HG03103 (cell line): ENCODE measurements around the gene KRTAP12-3.
"Not testable (repeated sequence)": the region's sequence is repeated elsewhere in the genome, so short reads cannot be mapped to it uniquely, and the experiment has no call there.

Experiments used
- ATAC-seq: cut with Tn5 transposase; IDR thresholded peaks from one replicate; pipeline ENCODE4 v1.9.1; 2021; ENCODE audit warnings: low read depth; ENCODE audit not compliant: unreplicated experiment

The KRTAP12-3 gene

DNA sequence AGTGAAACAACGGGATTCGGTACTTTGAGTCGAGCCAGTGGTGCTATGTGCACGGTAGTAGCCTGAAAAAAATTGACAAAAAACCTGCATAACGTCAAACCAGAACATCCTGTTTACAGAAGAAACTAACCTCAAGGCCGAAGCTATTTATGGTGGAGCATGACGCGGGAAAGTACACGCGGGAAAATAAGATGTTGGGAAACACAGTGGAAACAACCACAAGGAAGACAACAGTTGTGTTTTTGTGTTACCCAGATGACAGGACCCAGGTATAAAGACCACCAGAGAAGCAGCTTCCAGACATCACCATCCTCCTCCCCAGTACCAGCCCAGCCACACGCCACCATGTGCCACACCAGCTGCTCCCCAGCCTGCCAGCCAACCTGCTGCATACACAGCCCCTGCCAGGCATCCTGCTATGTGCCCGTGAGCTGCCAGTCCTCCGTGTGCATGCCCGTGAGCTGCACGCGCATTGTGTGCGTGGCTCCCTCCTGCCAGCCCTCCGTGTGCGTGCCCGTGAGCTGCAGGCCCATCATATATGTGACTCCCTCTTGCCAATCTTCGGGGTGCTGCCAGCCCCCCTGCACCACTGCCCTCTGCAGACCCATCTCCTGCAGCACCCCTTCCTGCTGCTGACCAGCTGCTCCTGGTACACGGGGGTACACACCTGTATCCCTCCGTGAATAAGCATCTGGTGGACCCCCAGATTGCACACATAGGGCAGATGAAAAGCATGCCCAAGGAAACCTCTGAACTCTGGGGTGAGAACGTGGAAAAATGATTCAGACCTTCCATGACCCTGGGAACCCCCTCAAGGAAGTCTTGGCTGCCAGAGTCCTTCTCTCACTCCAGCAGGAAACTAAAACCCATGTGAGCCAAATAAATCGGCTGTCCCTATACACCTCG is at the start of gene KRTAP12-3:
Gene KRTAP12-3 (plus strand): TSS at position 298 of the 906 bp plus-strand sequence. CDS start 48 bp downstream, at position 346.
- no peak for ATAC-seq

GRCh38 chr21:44609193-44609592 is 48.5 kb upstream of the KRTAP12-3 start:
- no peak for ATAC-seq

- ATAC-seq: not testable (repeated sequence)
Observed at GRCh38 chr21:44610157-44610843, 47.4 kb upstream of the KRTAP12-3 start.

DNA sequence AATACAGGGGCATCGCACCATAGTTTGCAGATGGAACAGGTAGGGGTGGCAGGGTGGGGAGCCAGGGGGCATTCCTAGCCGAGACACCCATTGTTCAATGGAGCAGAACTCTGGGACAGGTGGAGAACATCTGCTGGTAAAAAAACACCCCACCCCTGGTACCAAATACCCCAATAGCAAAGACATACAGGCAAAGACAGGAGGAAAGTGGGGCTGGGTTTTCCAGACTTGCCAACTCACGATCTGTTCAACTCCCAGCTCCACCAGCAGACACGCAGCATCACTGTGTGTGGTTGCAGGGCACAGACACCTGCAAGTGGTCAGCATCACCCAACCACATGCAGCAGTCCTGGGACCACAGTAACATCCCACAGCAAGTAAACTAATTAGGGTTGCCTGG is 46.2 kb upstream of the KRTAP12-3 start:
- ATAC-seq: no peak

GRCh38 chr21:44612029-44612486 is 45.7 kb upstream of the KRTAP12-3 start, which contains the start of gene KRTAP10-8:
TSS of gene KRTAP10-8 (plus strand) at chr21:44612079. CDS start at chr21:44612101, 22 bp downstream.
- no peak for ATAC-seq

- ATAC-seq: no peak
Observed at GRCh38 chr21:44612669-44613229, 45.0 kb upstream of the KRTAP12-3 start.

- ATAC-seq: no peak
Observed at GRCh38 chr21:44613386-44614155, 44.2 kb upstream of the KRTAP12-3 start.

DNA sequence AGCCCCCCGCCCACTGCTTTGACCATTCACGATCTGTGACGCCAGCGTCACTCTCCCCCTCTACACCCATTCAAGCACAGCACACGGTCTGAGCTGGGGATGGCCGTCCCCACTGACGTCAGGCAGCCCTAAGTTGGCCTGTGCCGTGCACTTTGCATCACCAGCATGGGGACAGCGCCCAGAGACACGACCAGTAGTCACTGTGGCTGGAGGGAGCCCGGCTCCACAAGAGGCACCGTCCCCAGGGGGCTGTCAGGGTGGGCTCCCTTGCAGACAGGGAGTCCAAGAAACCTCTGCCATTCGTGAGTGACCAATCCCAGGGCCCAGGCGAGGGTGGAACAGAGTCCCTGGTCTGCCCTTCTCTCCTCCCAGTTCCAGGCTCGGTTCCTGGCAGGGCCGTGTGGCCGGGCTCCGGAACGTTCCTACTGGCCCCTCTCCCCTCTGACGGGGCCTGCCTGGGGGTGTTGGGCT is 43.5 kb upstream of the KRTAP12-3 start:
- ATAC-seq: no peak

- no peak for ATAC-seq
Observed at GRCh38 chr21:44614961-44615391, 42.8 kb upstream of the KRTAP12-3 start.

DNA sequence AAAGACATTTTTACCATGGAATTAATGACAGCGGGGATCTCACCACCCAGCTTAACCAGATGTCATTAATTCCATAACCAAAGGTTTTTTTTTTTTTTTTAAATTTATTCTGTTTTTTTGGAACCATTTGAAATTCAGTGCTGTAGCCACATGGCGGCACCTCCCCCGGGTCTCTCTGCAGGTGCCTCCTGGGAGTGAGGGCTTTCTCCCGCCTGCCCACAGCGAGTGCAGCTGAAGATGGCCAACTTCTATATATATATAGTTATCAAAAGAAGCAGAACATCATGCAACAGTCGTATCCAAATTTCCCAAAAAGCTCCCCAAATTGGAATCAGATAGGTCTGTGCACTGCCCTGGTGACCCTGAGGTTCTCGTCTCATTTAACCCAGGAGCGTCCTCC is 42.3 kb upstream of the KRTAP12-3 start:
- no peak for ATAC-seq

- no peak for ATAC-seq
Observed at GRCh38 chr21:44615911-44616590, 41.7 kb upstream of the KRTAP12-3 start.

DNA sequence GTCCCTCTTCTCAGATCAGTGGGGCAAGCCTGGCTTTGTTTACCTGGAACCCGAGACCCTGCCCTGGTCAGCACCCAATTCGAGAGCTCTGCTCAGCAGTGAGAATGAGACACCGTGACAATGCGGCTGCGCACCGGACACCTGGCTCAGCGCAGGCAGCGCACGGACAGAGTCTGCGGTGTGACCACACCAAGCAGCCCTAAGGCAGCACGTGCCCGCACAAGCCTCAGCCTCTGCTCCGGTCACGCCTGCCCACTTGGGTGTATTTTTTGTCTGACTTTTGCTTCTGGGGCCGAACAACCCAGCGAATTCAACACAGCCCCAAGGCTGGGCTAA is 41.2 kb upstream of the KRTAP12-3 start:
- ATAC-seq: no peak

DNA sequence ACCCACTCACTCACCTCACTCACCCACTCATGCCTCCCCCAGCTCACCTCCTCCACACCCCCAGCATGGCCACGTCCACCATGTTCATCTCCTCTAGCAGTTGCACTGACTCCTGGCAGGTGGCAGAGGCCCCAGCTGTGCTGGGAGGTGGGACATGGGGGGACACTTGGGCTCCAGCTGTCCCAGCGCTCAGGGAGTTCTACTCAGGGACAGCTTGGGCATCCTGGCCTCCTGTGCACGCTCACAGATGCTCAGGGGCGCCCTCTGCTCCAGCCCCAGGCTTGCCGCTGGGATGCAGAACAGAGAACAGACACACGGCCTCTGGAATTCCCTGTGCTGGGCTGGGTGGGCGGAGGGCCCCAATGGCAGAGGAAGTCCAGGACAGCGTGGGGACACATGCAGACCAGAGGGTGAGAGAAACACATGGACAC is 40.6 kb upstream of the KRTAP12-3 start:
- no peak for ATAC-seq

DNA sequence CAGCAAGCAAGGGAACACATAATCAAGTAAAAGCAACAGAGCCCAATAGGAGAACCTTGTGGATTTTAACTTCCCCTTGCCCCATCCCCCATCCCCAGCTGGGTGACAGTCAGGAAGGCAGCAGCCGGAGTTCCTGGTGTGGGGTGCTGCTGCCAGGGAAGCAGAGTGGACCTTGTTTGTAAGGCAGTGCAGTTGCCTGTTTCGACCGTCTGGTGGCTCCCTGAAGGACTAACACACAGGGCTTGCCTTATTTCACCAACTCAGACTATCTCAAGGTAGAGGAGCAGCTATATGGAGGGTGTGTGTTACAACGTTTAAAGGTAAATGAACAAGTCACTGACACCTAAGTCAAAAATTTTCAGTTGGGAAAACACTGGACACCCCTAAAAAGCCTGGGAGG is 39.2 kb upstream of the KRTAP12-3 start:
- ATAC-seq: no peak

- no peak for ATAC-seq
Observed at GRCh38 chr21:44618909-44619308, 38.8 kb upstream of the KRTAP12-3 start.

- no peak for ATAC-seq
Observed at GRCh38 chr21:44619886-44620285, 37.8 kb upstream of the KRTAP12-3 start.

- ATAC-seq: no peak
Observed at GRCh38 chr21:44623575-44623974, 34.2 kb upstream of the KRTAP12-3 start.

- no peak for ATAC-seq
Observed at GRCh38 chr21:44625756-44626155, 32.0 kb upstream of the KRTAP12-3 start.

DNA sequence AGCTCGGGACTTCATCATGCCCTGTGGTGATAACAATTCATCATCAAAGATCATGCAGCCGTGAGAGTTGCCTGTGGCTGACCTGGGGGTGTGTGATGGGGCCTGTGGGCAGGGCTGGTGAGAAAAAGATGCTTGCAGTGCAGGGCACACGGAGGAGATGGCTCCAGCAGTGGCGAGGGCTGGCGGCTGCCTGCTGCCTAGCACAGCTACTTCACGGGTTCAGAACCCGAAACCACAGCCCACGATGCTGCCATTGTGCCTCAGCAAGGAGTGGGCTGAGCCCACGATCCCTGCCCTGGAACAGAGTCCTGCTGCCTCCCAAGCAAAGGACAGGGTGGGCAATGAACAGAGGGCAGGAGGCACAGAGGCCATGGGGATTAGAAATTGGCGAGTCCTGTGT is 31.5 kb upstream of the KRTAP12-3 start:
- ATAC-seq: no peak

- no peak for ATAC-seq
Observed at GRCh38 chr21:44626673-44627143, 31.0 kb upstream of the KRTAP12-3 start, which contains the start of gene KRTAP10-9. TSS of gene KRTAP10-9 (plus strand) at chr21:44627093. CDS start at chr21:44627172, 79 bp downstream.
